ENCODE measurements around the gene PRSS23.

Gene PRSS23

GRCh38 chr11:86790867-86791849 is 9.2 kb upstream of the PRSS23 start:
- DNase-seq: no peak

GRCh38 chr11:86792150-86792549 is 8.2 kb upstream of the PRSS23 start:
- DNase-seq: no peak

GRCh38 chr11:86793307-86793706 is 7.0 kb upstream of the PRSS23 start:
- DNase-seq: no peak

- no peak for DNase-seq
These were observed 4.8 kb upstream of the PRSS23 start for GRCh38 chr11:86795511-86795910.

- no peak for DNase-seq
These were observed 4.4 kb upstream of the PRSS23 start for GRCh38 chr11:86795949-86796348.

- DNase-seq: no peak
These were observed 3.2 kb upstream of the PRSS23 start for GRCh38 chr11:86797133-86797532.

- DNase-seq: no peak
These were observed 1.4 kb upstream of the PRSS23 start for GRCh38 chr11:86798988-86799387.

- no peak for DNase-seq
These were observed 664 bp upstream of the PRSS23 start for GRCh38 chr11:86799680-86800075.

- no peak for DNase-seq
These were observed 574 bp downstream of the PRSS23 start for GRCh38 chr11:86800960-86801272.

GRCh38 chr11:86801364-86801763 is 1.0 kb downstream of the PRSS23 start:
- DNase-seq: no peak

GRCh38 chr11:86802146-86802545 is 1.8 kb downstream of the PRSS23 start:
- no peak for DNase-seq

GRCh38 chr11:86802601-86803051 is 2.3 kb downstream of the PRSS23 start:
- no peak for DNase-seq

GRCh38 chr11:86803136-86804045 is 3.0 kb downstream of the PRSS23 start:
- no peak for DNase-seq

- DNase-seq: no peak
These were observed 4.6 kb downstream of the PRSS23 start for GRCh38 chr11:86804951-86805350.

- no peak for DNase-seq
These were observed 5.5 kb downstream of the PRSS23 start for GRCh38 chr11:86805873-86806310.

GRCh38 chr11:86806903-86807302 is 6.6 kb downstream of the PRSS23 start:
- DNase-seq: no peak

GRCh38 chr11:86807360-86807759 is 7.0 kb downstream of the PRSS23 start:
- DNase-seq: no peak

GRCh38 chr11:86809561-86809960 is 9.2 kb downstream of the PRSS23 start:
- no peak for DNase-seq

- DNase-seq: no peak
These were observed 9.9 kb downstream of the PRSS23 start for GRCh38 chr11:86810288-86810687.

GRCh38 chr11:86811637-86812321 is 11.4 kb downstream of the PRSS23 start:
- DNase-seq: no peak

- DNase-seq: no peak
These were observed 12.0 kb downstream of the PRSS23 start for GRCh38 chr11:86812322-86812670.

- DNase-seq: no peak
These were observed 12.6 kb downstream of the PRSS23 start for GRCh38 chr11:86812981-86813380.

GRCh38 chr11:86814775-86815174 is 14.4 kb downstream of the PRSS23 start:
- no peak for DNase-seq

Data from activated effector memory CD4-positive, alpha-beta T cell treated with anti-CD3 and anti-CD28 coated beads, Interleukin-2, amount 50 U/mL, for 16 hours (primary cell).